Measurements from ENCODE around the gene CDCP2.
"Not testable (repeated sequence)": the region's sequence is repeated elsewhere in the genome, so short reads cannot be mapped to it uniquely, and the experiment has no call there.

The CDCP2 gene

DNA sequence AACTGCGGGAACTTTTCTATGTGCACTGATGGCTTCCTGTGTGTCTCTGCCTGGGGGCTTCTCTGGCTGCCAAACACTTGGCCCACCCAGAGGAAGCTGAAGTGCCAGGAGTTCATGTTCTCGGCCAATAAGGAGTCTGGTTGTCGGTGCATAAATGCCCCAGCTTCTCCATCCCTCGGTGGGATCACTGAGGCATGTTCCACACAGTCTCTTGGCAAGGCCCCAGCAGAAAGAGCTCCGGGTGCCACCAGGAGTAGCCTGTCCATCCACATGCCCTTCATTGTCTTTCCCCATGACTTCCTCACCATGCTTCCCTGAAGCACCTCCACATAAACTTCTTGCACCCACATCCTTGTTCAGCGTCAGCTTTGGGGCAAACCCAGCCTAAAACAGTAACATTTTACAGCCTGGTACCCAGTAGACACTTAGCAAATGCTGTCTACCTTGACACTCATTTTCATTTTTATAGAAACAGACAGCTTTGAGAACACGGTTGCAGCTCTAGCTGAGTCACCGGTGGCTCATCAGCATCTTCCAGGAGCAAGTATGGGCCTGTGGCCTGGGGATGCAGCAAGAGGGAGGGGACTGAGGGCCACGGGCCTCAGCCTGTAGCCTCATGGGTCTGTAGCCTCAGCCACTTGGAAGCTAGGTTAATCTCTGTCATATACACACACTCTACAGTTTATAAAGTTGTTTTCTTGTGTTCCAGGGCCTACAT, 14.8 kb upstream of the CDCP2 start:
- no peak for DNase-seq

DNA sequence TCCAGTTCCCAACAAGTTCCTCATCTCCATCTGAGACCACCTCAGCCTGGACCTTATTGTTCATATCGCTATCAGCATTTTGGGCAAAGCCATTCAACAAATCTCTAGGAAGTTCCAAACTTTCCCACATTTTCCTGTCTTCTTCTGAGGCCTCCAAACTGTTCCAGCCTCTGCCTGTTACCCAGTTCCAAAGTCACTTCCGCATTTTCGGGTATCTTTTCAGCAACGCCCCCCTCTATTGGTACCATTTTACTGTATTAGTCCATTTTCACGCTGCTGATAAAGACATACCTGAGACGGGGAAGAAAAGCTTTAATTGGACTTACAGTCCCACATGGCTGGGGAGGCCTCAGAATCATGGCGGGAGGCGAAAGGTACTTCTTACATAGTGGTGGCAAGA, 13.6 kb upstream of the CDCP2 start:
- not testable (repeated sequence) for DNase-seq

DNA sequence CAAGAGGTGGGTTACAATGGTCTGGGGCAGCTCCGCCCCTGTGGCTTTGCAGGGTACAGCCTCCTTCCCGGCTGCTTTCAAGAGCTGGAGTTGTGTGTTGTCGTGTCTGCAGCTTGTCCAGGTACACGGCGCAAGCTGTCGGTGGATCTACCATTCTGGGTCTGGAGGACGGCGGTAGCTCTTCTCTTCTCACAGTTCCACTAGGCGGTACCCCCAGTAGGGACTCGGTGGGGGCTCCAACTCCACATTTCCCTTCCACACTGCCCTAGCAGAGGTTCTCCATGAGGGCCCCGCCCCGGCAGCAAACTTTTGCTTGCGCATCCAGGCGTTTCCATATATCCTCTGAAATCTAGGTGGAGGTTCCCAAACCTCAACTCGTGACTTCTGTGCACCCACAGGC, 12.3 kb upstream of the CDCP2 start:
- no peak for DNase-seq

DNA sequence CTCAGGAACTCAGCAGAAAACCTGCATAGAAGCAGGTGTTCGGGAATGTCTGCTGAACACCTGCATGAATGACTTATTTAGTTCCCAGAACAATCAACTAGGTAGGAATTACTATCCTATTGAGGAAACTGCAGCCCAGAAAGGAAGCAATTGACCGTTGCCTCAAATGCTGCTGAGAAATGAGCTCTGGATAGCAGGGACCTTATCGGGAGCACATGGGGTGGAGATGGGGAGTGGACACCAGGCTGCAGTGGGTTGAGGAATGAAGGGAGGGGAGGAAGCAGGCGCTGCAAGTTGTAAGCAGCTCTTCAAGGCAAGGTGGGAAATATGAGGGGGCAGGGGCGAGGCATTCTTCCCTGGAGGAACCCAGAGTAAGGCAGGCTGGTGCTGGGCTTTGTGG, 10.8 kb upstream of the CDCP2 start:
- DNase-seq, result no peak

DNA sequence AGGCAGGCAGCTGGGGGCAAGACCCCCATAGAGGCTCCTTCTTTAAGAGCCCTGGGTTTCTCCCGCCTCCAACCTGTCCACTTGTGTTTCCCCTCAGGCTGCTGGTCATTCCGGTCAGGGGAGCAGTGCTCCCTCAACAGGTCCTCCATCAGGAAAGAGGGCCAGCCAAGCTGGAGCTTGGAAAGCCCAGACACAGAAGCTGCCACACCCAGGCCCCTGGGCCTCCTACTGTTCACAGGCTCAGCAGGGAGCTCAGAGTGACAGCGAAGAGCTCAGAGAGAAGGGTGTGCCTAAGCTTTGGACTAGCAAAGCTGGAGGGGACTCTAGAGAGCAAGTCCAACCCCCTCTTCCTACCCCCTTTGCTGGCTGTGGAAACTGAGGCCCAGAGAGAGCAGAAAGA, 10.3 kb upstream of the CDCP2 start:
- no peak for DNase-seq

DNA sequence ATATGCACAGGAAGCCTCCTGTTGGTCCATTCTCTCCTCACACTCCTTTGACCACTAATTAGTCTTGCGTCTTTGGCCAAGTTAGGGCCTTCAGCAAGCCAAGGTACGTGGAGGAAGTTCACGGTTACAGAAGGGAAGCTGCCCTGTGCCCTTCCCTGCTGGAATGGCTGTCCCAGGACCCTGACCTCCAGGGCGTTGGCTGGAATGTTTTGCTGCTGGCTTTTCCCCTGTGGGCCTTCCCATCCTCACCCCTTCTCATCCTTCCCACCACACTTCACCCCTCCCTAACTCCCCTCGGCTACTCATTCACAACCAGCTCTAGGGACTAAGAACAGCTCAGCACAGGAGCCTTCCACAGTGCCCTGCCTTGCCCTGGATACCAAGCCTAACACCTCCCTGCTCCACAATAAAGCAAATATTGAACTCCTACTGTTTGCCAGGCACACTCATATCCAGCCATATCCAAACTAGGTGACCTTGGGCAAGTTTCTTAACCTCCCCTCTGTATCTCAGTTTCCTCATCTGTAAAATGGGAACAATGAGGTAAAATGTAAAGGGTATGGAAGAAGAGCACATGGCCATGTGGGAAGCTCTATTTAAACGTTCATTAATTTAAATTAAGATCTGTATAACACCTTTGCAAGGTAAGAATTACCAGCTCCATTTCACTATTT, 8.8 kb upstream of the CDCP2 start:
- DNase-seq, result no peak

DNA sequence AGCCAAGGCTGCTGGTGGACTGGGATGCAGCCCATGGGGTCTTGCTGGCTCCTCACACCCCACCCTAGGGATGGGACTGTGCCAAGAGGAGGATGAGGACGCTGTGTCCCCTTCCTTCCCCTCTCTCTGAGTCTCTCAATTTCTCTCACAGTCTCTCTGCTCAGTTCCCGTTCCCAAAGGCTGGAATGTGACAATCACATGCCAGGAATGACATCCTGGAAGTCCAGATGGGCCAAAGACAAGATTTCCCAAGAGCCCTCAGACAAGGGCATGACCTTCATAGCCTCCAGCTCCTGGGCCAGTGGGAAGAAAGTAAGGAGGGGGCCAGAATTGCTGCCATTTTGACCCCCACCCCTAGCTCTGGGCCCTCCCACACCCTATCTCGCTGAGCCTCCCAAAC, 7.6 kb upstream of the CDCP2 start:
- no peak for DNase-seq

DNA sequence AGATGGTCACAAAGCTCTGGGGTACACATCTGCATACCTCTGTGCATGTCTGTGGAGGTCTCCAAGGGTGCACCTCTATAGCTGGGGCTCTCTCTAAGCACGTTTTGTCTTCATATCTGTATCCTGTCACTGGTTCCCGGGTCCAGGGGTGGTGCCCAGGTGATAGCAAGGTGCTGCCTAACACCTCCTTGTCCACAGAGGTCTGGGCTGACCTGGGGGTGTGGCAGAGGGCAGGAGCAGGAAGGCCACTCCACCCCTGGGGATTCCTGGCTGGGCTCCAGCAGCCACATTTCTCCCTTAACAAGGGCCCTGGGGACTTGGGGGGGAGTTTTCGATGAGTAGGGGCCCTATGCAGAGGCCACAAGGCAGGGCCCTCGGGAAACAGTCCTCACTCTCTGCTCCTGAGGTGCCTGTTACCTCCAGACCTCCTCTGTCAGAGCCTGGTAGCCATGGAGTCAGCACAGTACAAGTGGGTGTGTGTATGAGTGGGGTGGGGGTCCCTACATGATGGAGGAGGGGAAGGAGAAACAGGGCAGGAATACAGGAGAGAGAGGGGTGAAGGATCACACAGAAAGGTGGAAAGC, 7.0 kb upstream of the CDCP2 start:
- no peak for DNase-seq

DNA sequence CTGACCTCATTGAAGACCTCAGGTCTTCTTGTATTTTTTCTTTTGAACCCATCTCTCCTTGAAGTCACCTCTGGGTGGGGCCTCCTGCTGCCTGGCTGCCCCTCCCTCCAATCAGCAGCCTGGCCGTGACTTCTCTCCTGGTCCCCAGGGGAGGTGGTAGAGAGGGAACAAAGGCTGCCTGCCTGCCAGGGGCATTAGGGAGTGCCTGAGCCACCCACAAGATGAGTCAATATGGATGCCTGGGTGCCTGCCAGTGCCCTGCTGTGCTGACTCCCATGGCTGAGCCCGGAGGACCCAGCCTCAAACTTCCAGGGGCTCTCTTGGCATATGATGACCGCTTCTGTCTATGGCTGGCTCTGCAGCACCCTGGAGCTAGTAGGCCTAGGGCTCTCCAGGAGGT, 5.3 kb upstream of the CDCP2 start:
- DNase-seq, result no peak

DNA sequence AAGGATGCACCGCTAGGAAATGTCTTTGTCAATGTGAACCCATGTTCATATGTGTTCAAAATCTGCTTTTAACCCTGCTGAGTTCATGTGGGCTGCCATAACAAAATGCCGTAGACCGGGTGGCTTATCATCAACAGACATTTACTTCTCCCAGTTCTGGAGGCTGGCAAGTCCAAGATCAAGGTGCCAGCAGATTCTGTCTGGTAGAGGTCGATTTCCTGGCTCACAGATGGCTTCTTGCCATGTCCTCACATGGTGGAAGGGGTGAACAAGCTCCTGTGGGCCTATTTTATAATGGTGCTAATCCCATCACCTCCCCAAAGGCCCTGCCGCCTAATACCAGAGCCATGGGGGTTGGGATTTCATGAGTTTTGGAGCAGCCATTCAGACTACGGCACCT, 4.6 kb upstream of the CDCP2 start:
- no peak for DNase-seq

DNA sequence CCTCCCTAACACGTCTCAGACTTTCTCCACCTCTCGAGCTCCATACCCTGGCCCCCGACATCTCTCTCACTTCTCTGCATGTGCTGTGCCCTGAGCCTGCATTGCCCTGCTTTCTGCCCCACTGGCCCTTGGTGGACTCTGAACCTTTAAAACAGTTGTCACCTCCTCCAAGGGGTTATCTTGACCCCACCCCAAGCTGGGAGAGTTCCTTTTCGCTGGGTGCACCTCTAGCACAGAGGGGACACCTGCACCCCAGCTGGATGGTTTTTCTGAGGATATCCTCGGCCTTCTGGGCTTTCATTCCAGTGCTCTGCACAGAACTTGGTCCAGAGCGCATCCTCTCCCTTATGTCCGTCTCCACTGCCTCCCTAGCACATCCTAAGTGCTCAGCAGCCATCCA, 4.2 kb upstream of the CDCP2 start:
- DNase-seq, result no peak

DNA sequence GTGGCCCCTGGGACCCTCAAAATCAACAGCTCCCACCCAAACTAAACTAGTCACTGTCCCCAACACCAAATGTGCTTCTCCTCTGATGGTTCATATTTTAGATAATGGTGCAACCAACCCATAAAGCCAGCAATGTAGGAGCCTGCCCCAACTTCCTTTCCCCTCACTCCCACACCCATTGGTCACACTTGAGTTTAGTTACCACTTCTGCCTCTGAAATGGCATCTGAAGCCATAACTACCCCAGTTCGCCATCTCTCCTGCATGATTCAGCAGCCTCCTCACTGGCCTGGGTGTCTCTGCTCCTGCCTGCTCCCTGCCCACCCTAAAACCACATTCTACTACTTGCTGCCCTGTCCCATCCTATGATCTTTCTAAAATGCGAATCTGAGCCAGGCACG, 3.4 kb upstream of the CDCP2 start:
- DNase-seq, result no peak

DNA sequence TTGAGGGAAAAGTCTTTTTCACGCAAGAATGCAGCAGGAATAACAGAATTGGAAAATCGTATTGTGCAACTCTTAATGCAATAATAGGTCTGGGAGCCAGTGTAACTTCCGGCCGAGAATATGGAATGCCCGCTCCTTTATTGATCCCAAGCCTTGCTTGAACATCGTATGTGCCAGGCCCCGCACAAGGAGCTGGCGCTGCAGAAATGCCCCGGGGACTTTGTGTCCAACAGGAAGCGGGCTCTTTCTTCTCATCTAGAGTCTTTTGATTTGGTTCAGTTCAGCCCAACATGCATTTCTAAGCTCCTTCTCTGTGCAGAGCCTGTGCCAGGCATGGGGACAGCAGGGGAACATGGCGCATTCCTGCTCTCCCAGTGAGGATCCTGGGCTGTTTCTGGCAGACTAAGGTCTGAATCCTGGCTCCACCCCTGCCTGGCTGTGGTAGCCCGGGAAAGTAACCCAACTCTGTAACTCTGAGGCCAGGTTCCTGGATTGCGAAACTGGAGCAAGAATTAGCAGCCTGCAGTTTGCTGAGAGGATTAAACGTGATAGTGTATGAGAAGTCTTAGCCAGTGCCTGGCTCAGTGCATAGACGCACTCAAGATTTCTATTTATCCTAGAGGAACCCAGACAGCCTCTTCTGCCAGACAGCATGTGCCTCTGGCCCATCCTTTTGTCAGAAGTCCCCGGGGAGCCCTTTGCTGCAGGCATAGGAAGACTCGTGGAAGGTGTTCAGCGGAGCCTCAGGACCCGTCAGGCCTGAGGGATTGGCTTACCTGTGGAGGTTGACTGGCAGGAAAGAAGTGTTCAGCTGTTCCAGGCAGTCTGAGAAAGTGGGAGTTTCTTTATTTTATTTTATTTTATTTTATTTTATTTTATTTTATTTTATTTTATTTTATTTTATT, 987 bp upstream of the CDCP2 start:
- no peak for DNase-seq

DNA sequence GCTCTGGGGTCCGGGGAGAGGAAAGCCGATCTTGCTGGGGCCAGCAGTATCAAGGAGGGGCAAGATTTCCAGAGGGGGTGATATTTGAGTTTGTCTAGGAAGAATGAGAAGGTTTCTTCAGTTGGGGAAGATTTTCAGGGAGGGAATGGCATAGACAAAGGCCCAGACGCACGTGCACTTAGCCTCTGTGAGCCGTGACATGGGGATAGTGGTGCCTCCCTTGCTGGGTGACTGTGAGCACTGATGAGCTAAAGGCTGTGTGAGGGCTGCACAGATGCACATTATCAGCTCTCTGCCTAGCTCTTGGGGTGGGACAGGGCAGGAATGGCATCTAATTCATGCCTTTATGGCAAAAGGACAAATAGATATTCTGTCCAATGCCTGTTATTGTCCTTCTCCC, 1.8 kb downstream of the CDCP2 start:
- no peak for DNase-seq

DNA sequence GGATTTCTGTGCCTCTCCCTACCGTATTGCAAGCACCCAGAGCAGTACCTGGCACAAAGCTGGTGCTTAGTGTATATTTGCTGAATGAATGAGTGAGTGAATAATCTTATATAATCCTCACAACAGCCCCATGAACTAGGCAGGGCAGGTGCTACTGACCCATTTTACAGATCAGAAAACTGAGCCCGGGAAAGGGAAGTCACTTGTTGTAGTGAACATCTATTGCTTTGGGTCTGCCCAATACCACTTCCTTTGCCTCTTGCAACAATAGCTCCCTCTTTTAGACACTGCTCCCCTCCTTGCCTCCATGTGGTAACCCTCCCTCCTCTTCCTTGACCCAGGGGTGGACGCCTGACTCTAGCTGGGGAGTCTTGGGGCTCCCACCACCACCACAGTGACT, 3.1 kb downstream of the CDCP2 start:
- no peak for DNase-seq

DNA sequence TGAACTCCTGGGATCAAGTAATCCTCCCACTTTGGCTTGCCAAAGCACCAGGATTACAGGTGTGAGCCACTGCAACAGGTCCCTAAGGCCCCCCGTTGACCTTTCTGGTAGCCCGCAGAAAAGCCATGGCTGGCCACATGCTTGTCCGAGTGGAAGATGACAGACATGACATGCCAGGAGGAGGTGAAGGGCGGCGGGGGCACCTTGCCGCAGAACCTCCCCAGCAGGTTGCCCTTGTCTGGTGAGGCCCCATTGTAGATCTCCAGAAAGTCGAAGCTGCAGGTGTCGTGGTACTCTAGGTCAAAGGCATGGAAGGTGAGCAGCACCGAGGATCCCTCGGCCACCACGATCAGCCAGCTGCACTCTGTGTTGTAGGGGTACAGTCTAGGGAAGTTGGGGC, 8.4 kb downstream of the CDCP2 start:
- DNase-seq, result no peak

DNA sequence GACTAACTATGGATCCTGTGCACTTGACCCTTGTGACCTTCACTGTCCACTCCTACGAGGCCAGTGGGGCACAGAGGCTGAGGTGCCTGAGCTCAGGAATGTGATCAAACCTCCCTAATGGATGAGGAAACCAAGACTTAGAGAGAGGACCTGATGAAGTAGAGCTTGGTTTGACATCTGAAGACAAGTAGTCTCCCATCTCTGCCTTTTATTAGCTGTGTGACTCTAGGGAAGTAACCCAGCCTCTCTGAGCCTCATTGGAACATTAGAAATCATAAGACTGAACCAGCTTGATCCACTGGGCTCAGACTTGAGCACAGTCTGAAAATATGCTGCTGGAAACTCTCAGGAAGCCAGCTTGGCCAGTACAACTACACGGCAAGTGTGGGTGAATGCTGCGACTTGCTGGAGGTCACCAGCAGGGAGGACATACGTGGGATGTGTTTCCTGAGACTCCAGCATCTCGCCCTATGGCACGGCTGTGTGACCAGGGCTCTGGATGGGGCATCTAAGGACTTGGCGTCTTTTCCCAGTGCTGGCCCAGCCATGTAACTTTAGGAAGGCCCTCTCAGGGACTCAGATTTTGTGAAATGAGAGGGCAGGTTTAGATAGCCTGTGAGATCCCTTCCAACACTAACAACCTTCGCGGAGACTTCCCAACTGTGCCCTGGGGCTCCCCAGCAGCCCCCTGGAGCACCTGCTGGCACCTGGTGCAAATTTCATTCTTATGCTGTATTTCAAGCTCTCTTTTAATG, 10.5 kb downstream of the CDCP2 start:
- DNase-seq, result no peak

DNA sequence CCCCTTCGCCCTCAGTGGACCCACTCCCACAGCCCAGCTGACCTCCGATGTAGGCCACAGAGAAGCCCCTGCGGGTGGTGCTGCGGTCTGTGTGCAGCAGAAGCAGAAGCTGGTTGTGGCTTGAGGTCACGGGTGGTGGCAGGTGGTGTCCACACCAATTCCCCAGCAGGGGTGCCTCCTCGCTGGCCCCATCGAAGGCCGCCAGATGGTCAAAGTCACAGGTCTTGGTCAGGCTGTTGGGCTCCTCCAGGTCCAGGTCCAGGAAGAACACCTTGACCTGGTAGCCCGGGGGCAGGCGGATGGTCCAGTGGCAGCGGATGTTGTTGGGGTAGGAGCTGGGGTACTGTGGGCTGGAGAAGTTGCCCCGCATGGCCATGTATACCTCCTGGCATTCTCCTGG, 13.1 kb downstream of the CDCP2 start:
- no peak for DNase-seq

DNA sequence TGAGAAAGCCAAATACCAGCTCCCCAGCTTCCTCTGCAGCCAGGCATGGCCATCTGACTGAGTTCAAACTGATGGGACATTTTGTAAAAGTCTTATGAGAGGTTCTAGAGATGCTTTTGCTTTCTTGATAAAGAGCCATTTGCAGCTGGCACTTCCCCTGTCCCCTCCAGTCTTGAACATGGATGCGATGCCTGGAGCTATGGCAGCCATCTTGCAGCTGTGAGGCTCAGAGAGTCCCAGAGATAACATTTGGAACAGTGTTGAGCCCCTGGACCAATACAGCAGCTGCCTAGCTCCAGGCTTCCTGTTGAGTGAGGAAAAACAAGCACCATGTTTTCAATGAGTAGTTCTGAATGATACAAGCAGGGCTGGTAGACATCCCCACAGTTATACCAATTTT, 13.8 kb downstream of the CDCP2 start:
- DNase-seq, result no peak

DNA sequence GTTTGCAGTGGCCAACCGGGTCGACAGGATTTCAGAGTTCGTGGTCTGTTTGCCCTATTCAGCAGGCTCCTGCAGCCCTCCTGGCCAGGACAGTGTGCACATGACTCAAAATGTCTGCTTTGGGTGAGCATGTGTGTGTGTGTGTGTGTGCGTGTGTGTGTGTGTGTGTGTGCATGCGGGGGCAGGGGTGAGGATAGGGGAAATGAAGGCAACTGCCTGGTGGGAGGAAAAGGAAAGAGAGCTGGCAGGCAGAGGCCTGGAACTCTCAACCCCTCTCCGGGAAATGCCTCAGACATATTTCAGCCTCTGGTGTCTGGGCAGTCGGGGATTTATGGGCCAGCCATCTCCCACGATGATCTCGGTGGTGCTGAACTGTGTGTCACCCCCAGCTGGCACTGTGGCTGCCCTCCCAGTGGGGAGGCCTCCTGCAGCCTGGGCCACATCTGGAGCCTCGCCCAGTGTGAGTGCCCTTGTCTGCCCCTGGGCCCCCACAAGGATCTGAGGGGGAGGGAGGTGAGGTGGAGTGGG, 15.2 kb downstream of the CDCP2 start:
- DNase-seq, result no peak

DNA sequence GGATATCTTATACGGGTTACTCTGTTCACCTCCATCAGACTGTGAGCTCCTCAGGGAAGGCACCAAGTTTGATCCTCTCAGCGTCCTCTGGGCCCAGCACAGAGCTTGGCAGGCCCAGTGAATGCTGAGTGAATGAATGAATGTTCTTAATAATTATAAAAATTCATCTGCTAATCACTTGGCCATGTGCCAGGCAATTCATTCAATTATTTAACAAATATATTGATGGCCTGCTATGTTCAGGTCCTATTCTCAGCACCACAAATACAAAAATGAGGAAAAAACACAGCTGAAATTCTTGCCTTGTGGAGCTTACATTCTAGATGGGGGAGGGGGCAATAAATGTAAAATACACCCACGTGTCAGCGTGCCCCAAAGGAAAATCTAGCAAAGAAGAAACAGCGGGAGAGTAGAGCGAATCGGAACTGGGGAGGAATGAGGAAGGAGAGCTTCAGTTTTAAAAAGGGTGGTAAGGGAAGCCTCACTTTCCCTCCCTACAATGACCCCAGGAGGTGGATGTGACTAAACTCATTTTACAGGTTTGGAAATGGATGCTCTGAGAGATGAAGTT, 15.8 kb downstream of the CDCP2 start:
- DNase-seq, result no peak

DNA sequence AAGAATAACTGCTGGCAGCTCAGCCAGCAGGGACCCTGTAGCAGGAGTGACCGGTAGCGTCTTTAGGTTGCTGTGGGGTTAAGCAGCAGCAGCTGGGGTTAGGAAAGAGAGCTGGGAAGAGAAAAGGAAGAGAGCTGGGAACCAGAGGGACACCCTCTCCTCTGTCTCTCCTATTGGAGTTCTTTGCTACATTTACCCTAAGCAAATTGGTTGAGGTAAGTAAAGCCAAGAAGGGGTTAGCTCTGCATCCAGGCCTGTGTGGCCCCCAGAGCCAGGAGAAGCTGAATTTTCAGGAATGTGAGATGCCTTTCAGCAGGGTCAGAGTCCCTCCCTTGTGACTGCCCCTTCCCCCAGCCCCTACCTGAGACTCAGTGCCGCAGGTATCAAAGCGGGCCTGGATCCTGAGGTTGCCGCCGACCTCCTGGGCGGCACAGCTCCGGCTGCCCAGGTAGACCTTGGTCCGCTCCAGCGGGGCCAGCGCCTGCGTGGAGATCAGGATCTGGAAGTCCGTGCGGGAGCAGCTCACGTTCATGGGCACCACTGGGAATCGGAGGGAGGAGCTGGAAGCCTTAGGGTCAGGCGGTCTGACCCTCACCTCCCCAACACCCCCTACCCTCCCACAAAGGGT, 16.4 kb downstream of the CDCP2 start:
- no peak for DNase-seq
